Measurements from ENCODE around the gene ZMIZ2. TPM values are rescaled to one million over a fixed set of nuclear protein-coding genes. Genes with fewer than 3 reads are reported as not detected.

Gene ZMIZ2
- total RNA-seq, 2 donors from 2014 or later = 61.8 to 112 TPM

- Histone ChIP-seq H3K27ac (no peak overlapping the region), H3K36me3 (no peaks in the 10 kb centered on the region), H3K9ac (ENCODE audit: low read depth in 2 of 2, low read length in 2 of 2) (no peak overlapping the region), H3K4me3 (no peak overlapping the region), H3K9me3 (no peaks in the 10 kb centered on the region), H3K4me1 (no peaks in the 10 kb centered on the region), H3K27me3 (no peaks in the 10 kb centered on the region)
- intact Hi-C loops (cut with DNase I) = no loop called here
- no peak for DNase-seq
- no peak for TF ChIP-seq CTCF (IDR thresholded peaks at IDR 0.05)
Observed at GRCh38 chr7:44733708-44734481, 14.8 kb upstream of the ZMIZ2 start.

- H3K9ac ChIP-seq (ENCODE audit: low read depth in 2 of 2, low read length in 2 of 2) = no peak overlapping the region
- no peaks in the 10 kb centered on the region for H3K4me1 ChIP-seq
- no peaks in the 10 kb centered on the region for H3K9me3 ChIP-seq
- H3K36me3 ChIP-seq = no peaks in the 10 kb centered on the region
- no peaks in the 10 kb centered on the region for H3K27me3 ChIP-seq
- no peak for DNase-seq
- no peak overlapping the region for H3K4me3 ChIP-seq
- intact Hi-C loops (cut with DNase I) = no loop called here
- H3K27ac ChIP-seq = no peak overlapping the region
- TF ChIP-seq CTCF (IDR thresholded peaks at IDR 0.05) = no peak
Observed at GRCh38 chr7:44735403-44736165, 13.1 kb upstream of the ZMIZ2 start.

- Histone ChIP-seq H3K4me1 (no peaks in the 10 kb centered on the region), H3K9me3 (no peaks in the 10 kb centered on the region), H3K27ac (no peak overlapping the region), H3K9ac (ENCODE audit: low read depth in 2 of 2, low read length in 2 of 2) (no peak overlapping the region), H3K27me3 (no peaks in the 10 kb centered on the region), H3K36me3 (no peaks in the 10 kb centered on the region), H3K4me3 (no peak overlapping the region)
- no peak for TF ChIP-seq CTCF (IDR thresholded peaks at IDR 0.05)
- no peak for DNase-seq
- intact Hi-C loops (cut with DNase I) = no loop called here
Observed at GRCh38 chr7:44736896-44737295, 11.8 kb upstream of the ZMIZ2 start.

- intact Hi-C loops (cut with DNase I) = no loop called here
- Histone ChIP-seq H3K27ac (no peak overlapping the region), H3K27me3 (no peaks in the 10 kb centered on the region), H3K36me3 (no peaks in the 10 kb centered on the region), H3K4me3 (no peak overlapping the region), H3K4me1 (no peaks in the 10 kb centered on the region), H3K9ac (ENCODE audit: low read depth in 2 of 2, low read length in 2 of 2) (no peak overlapping the region), H3K9me3 (no peaks in the 10 kb centered on the region)
- DNase-seq = no peak
- no peak for TF ChIP-seq CTCF (IDR thresholded peaks at IDR 0.05)
Observed at GRCh38 chr7:44738051-44738723, 10.5 kb upstream of the ZMIZ2 start.

GRCh38 chr7:44738876-44739665, 9.6 kb upstream of the ZMIZ2 start:
- Histone ChIP-seq H3K9me3 (no peaks in the 10 kb centered on the region), H3K36me3 (no peaks in the 10 kb centered on the region), H3K4me3 (no peak overlapping the region), H3K9ac (ENCODE audit: low read depth in 2 of 2, low read length in 2 of 2) (no peak overlapping the region), H3K27me3 (no peaks in the 10 kb centered on the region), H3K27ac (no peak overlapping the region), H3K4me1 (no peaks in the 10 kb centered on the region)
- DNase-seq = no peak
- intact Hi-C loops (cut with DNase I) = no loop called here
- TF ChIP-seq CTCF (IDR thresholded peaks at IDR 0.05) = no peak
